IPS-20b (cell line): ENCODE data around the gene LRRC53.

Source experiments
- H3K27ac ChIP-seq: one replicate; pipeline ENCODE4 v1.5.1; 2013; ENCODE audit warnings: low read length
- H3K27me3 ChIP-seq: 2 replicates; pipeline ENCODE4 v1.6.1; 2013; ENCODE audit warnings: mild to moderate bottlenecking, low read length, inconsistent platforms; ENCODE audit not compliant: insufficient read depth
- H3K36me3 ChIP-seq: 2 replicates; pipeline ENCODE4 v1.6.1; 2013; ENCODE audit warnings: low read depth, mild to moderate bottlenecking, inconsistent platforms, low read length, moderate library complexity; ENCODE audit not compliant: insufficient read depth
- H3K4me1 ChIP-seq: 2 replicates; pipeline ENCODE4 v1.6.1; 2013; ENCODE audit warnings: mild to moderate bottlenecking, control low read depth, inconsistent platforms, low read length, moderate library complexity; ENCODE audit not compliant: insufficient read depth
- H3K4me3 ChIP-seq: 2 replicates; pipeline ENCODE4 v1.5.1; 2013; ENCODE audit warnings: mild to moderate bottlenecking, low read length, inconsistent platforms
- H3K9ac ChIP-seq: 2 replicates; pipeline ENCODE4 v1.6.1; 2013; ENCODE audit warnings: low read depth, mild to moderate bottlenecking, inconsistent platforms, low read length, moderate library complexity
- H3K9me3 ChIP-seq: 2 replicates; pipeline ENCODE4 v1.6.1; 2013; ENCODE audit warnings: mild to moderate bottlenecking, low read depth, low read length, inconsistent platforms; ENCODE audit not compliant: insufficient read depth

Gene LRRC53

DNA sequence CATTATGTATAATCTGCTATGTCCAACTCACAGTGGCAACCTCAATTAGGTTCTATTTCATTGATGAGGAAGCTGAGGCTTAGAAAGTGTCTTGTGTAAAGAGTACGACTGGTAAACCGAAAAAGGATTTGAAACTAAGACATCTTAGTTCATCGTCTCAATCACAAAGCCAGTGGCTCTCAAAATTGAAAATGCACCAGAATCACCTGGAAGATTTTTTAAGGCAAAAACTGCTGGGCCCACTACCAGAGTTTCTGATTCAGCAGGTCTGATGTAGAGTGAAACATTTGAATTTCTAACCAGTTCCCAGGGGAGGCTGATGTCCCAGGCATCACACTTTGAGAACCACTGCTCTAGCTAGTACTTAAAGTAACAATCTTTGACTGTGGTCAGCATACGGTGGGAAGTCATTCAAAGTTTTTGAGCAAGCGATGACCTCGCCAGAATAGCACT, 5.2 kb upstream of the LRRC53 start:
- H3K9ac ChIP-seq = no peak overlapping the region
- no peaks in the 10 kb centered on the region for H3K27me3 ChIP-seq
- no peaks in the 10 kb centered on the region for H3K9me3 ChIP-seq
- no peak overlapping the region for H3K4me3 ChIP-seq
- H3K36me3 ChIP-seq = no peaks in the 10 kb centered on the region
- H3K4me1 ChIP-seq = peaks cover 12% of the 10 kb centered on the region
- H3K27ac ChIP-seq = no peak overlapping the region

DNA sequence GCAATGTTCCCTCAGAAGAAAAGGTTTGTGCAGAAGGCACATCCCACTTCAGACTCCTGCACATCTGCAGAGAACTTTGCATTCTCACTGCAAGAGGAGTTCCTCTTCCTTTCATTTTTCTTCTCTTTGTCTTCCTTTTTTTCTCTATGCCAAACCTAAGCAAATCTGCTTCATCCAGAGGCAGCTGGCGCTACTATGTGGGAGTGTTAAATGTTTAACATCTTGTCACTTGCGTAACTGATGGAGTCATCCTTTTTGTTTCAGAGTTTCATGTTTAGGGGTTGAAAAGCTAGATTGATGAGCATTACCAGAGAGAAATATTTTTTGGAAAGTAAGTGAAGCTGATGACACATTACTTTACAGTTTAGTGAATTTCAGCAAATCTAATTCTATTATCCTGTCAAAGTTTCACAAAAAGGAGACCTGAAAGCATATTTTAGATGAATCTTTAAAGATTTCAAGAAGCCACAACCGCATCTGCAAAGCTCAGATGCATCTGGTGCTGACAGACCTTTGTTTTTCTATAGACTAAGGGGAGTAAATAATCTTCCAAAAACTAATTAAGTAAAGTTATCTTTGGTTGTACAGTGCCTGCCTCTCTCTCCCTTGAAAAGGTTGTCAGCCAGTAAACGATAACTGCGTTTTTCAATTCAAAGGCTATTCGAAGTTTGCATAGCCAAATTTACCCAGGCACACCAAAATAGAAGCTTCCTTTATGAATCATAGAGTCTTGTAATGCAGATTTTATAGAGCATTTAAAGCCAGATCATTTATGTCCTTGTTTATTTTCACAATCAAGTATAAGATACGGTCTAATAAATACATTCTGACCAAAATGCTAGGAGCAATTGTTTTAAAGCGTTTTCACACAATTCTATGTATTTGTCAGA, 1.2 kb upstream of the LRRC53 start:
- Histone ChIP-seq H3K27ac (no peak overlapping the region), H3K9me3 (no peaks in the 10 kb centered on the region), H3K9ac (no peak overlapping the region), H3K36me3 (no peaks in the 10 kb centered on the region), H3K4me1 (no peaks in the 10 kb centered on the region; the same call in 1 of the 2 replicates), H3K4me3 (no peak overlapping the region), H3K27me3 (no peaks in the 10 kb centered on the region)

DNA sequence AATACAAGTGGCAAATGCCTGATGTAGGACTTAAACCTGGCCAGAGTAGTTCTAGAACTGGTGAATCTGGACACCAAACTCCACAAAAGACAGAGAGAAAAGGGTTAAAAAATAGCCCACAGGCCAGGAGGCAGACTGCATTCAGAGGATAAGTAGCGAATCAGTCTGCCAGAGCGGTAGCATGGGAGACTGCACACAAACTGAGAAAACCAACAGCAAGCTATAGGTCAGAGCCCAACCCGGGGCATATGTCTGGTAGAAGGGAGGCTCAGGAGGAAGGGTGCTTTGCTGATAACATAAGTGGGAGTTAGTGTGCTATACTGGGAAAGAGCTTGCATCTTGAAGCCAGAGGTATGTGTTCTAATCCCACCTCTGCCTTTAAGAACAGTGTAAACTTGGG, 4.0 kb downstream of the LRRC53 start:
- H3K36me3 ChIP-seq = no peaks in the 10 kb centered on the region
- no peak overlapping the region for H3K27ac ChIP-seq
- no peaks in the 10 kb centered on the region for H3K9me3 ChIP-seq

DNA sequence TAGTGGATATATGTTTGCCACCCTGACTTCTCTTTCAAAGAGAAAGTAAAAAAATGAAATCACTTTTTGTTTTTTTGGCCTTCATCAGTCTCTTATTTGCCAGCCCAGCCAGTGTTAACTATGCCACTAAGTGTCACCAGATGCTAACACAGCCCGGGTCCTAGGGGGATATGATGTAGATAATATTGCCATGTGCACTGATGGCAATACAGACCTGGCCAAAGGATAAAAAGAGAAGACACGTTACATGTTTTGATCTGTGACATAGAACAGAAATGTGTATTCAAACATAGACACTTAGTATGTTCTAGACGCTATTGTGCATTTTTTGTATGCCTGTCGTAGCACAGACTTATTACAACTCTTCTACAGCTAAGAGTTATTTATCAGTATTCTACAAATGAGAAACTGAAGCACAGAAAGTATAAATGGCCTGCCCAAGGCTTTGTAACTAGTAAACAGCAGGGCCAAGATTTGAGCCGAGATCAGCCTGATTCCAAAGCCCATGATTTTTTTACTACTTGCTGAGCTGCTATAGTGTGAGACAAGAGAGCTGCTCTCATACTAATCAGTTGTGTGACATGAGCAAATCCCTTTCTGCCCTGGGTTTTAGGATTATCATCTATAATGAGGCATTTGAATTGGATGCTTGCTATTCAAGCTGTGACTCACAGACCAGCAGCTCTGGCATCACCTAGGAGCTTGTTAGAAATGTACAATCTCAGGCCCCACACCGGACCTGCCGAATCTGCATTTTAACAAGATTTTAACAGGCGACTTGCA, 6.3 kb downstream of the LRRC53 start:
- Histone ChIP-seq H3K4me1 (peaks cover 23% of the 10 kb centered on the region; the same call in 1 of the 2 replicates), H3K9me3 (no peaks in the 10 kb centered on the region), H3K4me3 (no peak overlapping the region), H3K27ac (no peak overlapping the region), H3K27me3 (no peaks in the 10 kb centered on the region), H3K9ac (peak overlapping the region; percentile 2; the same call in 1 of the 2 replicates), H3K36me3 (no peaks in the 10 kb centered on the region)

More for the DNA sequence above, 4.0 kb downstream of the LRRC53 start:
- Histone ChIP-seq H3K27me3 (no peaks in the 10 kb centered on the region), H3K4me3 (no peak overlapping the region), H3K4me1 (peaks cover 23% of the 10 kb centered on the region; the same call in 1 of the 2 replicates), H3K9ac (no peak overlapping the region)

DNA sequence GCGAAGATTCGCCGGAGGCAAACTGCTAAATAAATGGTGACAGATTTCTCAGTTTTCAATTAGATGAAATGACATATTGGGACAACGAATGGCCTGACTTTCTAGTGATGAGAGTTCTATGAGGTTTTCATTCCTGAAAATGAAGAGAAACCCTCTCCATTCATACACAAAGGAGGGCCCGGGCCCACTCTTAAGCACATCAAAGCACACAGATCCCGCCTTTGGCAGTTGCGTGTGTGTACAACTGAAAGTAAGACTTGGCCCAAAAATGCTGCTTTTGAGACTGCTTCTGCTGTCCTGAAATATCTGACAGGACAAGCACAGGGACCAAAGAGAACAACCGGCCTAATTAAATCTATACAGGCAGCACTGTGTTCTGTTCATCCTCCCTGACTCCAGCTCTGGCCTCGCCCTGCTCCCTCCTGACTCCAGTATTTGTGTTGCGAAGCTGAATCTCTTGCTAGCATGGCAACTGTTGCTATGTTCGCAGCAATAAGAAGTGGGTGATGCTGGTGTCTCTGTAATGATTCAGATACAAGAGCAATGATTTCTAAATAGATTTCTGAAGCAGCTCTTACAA, 7.4 kb downstream of the LRRC53 start:
- Histone ChIP-seq H3K27me3 (no peaks in the 10 kb centered on the region), H3K27ac (no peak overlapping the region), H3K4me3 (peak overlapping the region; percentile 34; the same call in 1 of the 2 replicates), H3K9me3 (no peaks in the 10 kb centered on the region), H3K4me1 (peaks cover 23% of the 10 kb centered on the region; the same call in 1 of the 2 replicates), H3K36me3 (no peaks in the 10 kb centered on the region), H3K9ac (no peak overlapping the region)

DNA sequence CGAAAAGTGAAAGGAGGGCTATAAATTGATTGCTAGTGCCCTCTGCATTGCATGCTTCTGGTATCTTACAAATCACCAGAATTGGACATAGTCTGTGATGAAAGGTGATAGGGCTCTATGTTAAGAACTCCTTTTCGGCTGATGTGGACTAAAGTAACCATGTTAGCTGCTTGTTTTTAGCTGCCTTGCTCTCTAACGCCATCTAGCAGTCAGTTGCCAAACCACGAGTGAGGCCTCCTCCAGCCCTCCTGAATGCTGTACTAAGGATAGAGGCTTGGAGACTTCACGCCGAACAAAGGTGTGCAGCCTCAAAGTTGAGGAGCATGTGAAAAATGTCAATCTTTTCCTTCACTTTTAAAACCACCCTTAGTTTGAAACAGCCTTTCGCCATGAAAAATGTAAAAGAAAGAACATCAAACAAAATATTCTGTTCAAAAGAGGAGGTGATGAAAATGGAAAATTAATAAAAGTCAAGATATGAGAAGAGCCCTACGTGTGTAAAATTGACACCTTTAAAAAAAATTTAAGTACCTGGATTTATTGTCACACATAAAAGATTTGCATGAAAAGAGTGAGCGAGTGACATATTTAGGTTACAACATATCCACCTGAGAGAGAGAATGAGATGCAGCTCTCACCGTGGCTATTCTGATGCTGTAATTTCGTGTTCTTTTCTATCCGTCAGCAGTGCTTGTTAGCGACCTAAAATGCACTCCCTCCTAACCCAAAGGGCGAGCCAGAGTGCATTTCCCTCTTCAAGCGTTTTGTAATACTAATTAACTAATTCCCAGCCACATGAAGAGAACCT, 8.1 kb downstream of the LRRC53 start:
- Histone ChIP-seq H3K9ac (no peak overlapping the region), H3K4me3 (peak overlapping the region; percentile 34; the same call in 1 of the 2 replicates), H3K27me3 (no peaks in the 10 kb centered on the region), H3K4me1 (peaks cover 23% of the 10 kb centered on the region; the same call in 1 of the 2 replicates), H3K27ac (no peak overlapping the region), H3K9me3 (no peaks in the 10 kb centered on the region), H3K36me3 (no peaks in the 10 kb centered on the region)

DNA sequence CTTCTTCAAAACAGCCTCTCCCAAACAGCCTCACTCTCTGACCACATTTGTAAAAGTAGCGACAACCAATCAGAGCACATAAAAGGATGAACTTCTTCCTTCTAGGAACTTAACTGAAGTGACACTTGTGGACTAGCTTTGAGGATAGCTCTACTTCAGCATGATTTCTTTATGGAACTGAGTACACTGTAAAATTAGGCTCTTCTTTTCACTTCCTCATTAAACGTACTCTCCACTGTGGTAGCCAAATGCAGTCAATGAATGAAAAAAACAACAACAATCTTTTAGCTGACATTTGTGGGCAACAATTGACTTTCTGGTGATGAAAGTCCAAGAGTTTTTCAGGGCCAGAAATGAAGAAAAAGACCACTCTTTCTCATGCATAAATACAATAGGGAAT, 9.6 kb downstream of the LRRC53 start:
- Histone ChIP-seq H3K36me3 (no peaks in the 10 kb centered on the region), H3K4me1 (peaks cover 23% of the 10 kb centered on the region; the same call in 1 of the 2 replicates), H3K9me3 (no peaks in the 10 kb centered on the region), H3K27ac (no peak overlapping the region), H3K4me3 (no peak overlapping the region), H3K27me3 (no peaks in the 10 kb centered on the region), H3K9ac (no peak overlapping the region)

DNA sequence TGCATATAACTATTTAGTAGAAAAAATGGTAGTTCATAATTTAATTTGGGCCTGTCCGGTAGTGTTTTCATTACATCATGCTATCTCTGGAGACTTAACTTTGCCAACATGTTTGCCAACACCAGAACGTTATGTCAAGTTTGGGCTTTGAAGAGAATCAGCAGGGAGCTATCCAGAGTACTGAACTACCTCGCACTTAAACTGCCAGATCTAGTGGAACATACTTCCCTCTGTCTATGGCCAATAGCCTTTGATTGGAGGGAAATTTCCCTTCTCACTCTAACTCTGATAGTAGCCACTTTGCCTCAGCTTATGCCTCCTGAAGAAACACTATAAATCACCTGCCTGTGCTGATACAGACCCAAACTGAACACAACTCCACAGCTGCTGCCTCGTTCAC, 10.0 kb downstream of the LRRC53 start:
- Histone ChIP-seq H3K4me3 (no peak overlapping the region), H3K9me3 (no peaks in the 10 kb centered on the region), H3K4me1 (peaks cover 23% of the 10 kb centered on the region; the same call in 1 of the 2 replicates), H3K27ac (no peak overlapping the region), H3K9ac (no peak overlapping the region), H3K27me3 (no peaks in the 10 kb centered on the region), H3K36me3 (no peaks in the 10 kb centered on the region)

DNA sequence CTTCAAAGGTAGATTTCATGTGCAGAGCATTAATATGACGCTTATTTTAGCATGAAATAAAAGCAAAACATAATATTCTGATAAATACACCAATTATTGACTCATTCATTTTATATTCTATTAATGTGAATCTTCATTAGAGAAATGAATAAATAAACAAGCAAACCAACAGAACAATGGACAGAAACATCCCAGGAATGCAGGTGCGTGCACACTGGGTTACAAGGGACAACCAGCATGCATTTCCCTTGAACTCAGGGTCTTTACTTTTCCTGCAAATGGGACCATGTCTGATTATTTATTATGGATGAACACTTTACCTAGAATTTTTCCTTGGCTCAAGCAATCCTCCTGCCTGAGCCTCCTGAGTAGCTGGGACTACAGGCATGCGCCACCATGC, 13.5 kb downstream of the LRRC53 start:
- Histone ChIP-seq H3K27ac (no peak overlapping the region), H3K4me1 (0 out of 2 replicates have a peak, but pooled peaks cover 2% of the 10 kb centered on the region), H3K27me3 (no peaks in the 10 kb centered on the region), H3K4me3 (no peak overlapping the region), H3K9me3 (no peaks in the 10 kb centered on the region), H3K9ac (no peak overlapping the region), H3K36me3 (no peaks in the 10 kb centered on the region)

DNA sequence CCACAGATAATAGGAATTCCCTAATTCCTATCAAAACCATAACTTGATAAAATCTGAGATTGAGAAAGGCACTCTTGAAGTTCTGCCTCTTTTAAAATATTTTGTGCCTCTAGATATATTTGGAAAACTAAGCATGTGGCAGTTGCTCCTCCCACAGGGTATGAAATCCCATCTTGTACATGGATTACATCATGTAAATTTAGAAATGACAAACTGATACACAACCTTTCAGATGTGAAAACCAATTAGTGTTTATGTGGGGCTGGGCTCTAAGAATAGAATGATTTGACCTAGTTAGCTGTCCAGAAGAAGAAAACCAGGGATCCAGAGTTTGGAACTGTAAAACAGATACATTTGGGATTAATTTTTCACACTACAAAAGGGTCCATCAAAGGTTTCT, 15.7 kb downstream of the LRRC53 start:
- H3K9ac ChIP-seq = no peak overlapping the region
- no peak overlapping the region for H3K27ac ChIP-seq
- H3K4me1 ChIP-seq = peaks cover 7% of the 10 kb centered on the region; the same call in 1 of the 2 replicates
- no peaks in the 10 kb centered on the region for H3K36me3 ChIP-seq
- no peak overlapping the region for H3K4me3 ChIP-seq
- H3K9me3 ChIP-seq = no peaks in the 10 kb centered on the region
- no peaks in the 10 kb centered on the region for H3K27me3 ChIP-seq

DNA sequence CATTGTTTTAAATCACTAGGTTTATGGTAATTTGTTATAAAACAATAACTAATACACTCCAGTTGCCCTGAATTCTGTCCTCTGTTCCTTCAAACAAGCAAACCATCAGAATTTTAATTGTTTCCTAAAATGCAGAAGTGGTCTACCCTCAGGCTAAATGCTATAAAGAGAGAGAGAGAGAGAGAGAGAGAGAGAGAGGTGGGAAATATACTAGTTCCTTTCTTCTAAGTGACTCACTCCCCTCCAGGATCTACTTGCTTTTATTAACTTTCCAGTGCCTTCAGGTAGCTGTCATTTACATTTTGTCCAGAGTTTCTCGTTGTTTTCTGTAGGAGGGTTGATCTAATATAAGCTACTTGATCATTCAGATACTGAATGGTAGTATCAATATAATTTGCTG, 26.4 kb downstream of the LRRC53 start:
- Histone ChIP-seq H3K4me3 (no peak overlapping the region), H3K27ac (no peak overlapping the region), H3K9me3 (no peaks in the 10 kb centered on the region), H3K27me3 (no peaks in the 10 kb centered on the region), H3K4me1 (peaks cover 28% of the 10 kb centered on the region; the same call in 1 of the 2 replicates), H3K9ac (no peak overlapping the region), H3K36me3 (no peaks in the 10 kb centered on the region)
